K562 (cell line): Measurements from ENCODE around the gene RC3H2. TPM values are rescaled to one million over a fixed set of nuclear protein-coding genes. Genes with fewer than 3 reads are reported as not detected.

Source experiments
- ATAC-seq: fragments of 200-7000 bp; cut with Tn5 transposase; 3 replicates; pipeline ENCODE4 v1.9.1; 2020; ENCODE audit warnings: moderate library complexity
- BruUV-seq: library from RNA; stranded (reverse); fragments of 400-500 nt; replicated peaks from 2 replicates; lab custom pipeline; 2021; lab: Mats Ljungman, UMichigan
- CTCF ChIA-PET: fragments of 300-600 bp; formaldehyde crosslinking; extraction: SDS; loops from one replicate; lab custom pipeline; 2021; ENCODE audit warnings: low intra/inter-chr PET ratio; lab: Yijun Ruan, JAX
- POLR2A ChIA-PET: fragments of 300-600, 350-650 bp; sonication (Branson Sonifier 250); formaldehyde crosslinking; extraction: SDS; loops from one replicate; lab custom pipeline; 2021; ENCODE audit warnings: antibody characterized with exemption, inconsistent platforms; lab: Yijun Ruan, JAX
- DNase-seq, 4 experiments: peaks; one replicate each; pipeline versions ENCODE4 v3.0.0 to v3.0.0-alpha.2; 2011 to 2018; ENCODE audit warnings: low spot score in 3 of 4, mixed read lengths in 3 of 4; ENCODE audit errors: extremely low read depth in 1 of 4
- FAIRE-seq: peaks from 2 replicates; lab custom pipeline; 2011; peaks lifted over from hg19 to GRCh38; lab: Jason Lieb, UNC
- H2AFZ ChIP-seq: 2 replicates; pipeline ENCODE4 v1.6.0; 2011; ENCODE audit warnings: low read depth, low read length, control low read depth, inconsistent platforms
- H3K27ac ChIP-seq: fragments of 200-600 bp; 3 replicates; pipeline ENCODE4 v1.8.0; 2011; ENCODE audit warnings: low read depth, mild to moderate bottlenecking, control low read depth, inconsistent platforms, low read length, moderate library complexity, mixed read lengths; ENCODE audit errors: extremely low read depth
- H3K27me3 ChIP-seq, 2 experiments: fragments of 300-600 bp in 1 of 2; 2 replicates in 1 of 2; 3 replicates in 1 of 2; pipeline versions ENCODE4 v1.6.0 to v1.8.0; 2011; ENCODE audit warnings: inconsistent platforms in 2 of 2, low read length in 2 of 2, mild to moderate bottlenecking in 1 of 2, mixed read lengths in 1 of 2, moderate library complexity in 1 of 2; ENCODE audit not compliant: control insufficient read depth in 2 of 2, insufficient read depth in 2 of 2
- H3K36me3 ChIP-seq: fragments of 300-600 bp; 3 replicates; pipeline ENCODE4 v1.8.0; 2011; ENCODE audit warnings: mild to moderate bottlenecking, low read length, inconsistent platforms; ENCODE audit not compliant: control insufficient read depth, insufficient read depth
- H3K4me1 ChIP-seq, 2 experiments: fragments of 200-600 bp in 1 of 2; replicated peaks in 1 of 2; 2 replicates in 1 of 2; 3 replicates in 1 of 2; pipeline versions ENCODE4 v1.5.1 to v1.8.0; 2011; ENCODE audit warnings: inconsistent platforms in 2 of 2, low read length in 2 of 2, mild to moderate bottlenecking in 1 of 2, mixed read lengths in 1 of 2, moderate library complexity in 1 of 2; ENCODE audit not compliant: control insufficient read depth in 2 of 2, insufficient read depth in 2 of 2
- H3K4me2 ChIP-seq: 2 replicates; pipeline ENCODE4 v1.6.1; 2011; ENCODE audit warnings: low read length, control low read depth, inconsistent platforms, mixed read lengths; ENCODE audit not compliant: insufficient read depth
- H3K4me3 ChIP-seq: fragments of 200-600 bp; sonication (generic), shearing (Covaris generic); 2 replicates; pipeline ENCODE4 v1.5.1; 2016; ENCODE audit warnings: control low read depth, inconsistent platforms
- H3K79me2 ChIP-seq: fragments of 200-600 bp; 3 replicates; pipeline ENCODE4 v1.8.0; 2011; ENCODE audit warnings: low read length, inconsistent platforms; ENCODE audit not compliant: control insufficient read depth, insufficient read depth
- H3K9ac ChIP-seq, 2 experiments: 2 replicates each; pipeline versions ENCODE4 v1.6.0 to v1.6.1; 2011; ENCODE audit warnings: low read depth in 2 of 2, low read length in 2 of 2, control low read depth in 1 of 2, inconsistent platforms in 1 of 2, mild to moderate bottlenecking in 1 of 2, mixed read lengths in 1 of 2; ENCODE audit not compliant: insufficient read depth in 1 of 2
- H3K9me1 ChIP-seq: one replicate; pipeline ENCODE4 v1.6.0; 2011; ENCODE audit warnings: inconsistent platforms, mild to moderate bottlenecking, low read length, moderate library complexity; ENCODE audit not compliant: control insufficient read depth, insufficient read depth
- H3K9me3 ChIP-seq: replicated peaks from 2 replicates; pipeline ENCODE4 v1.5.1; 2011; ENCODE audit warnings: low read depth, low read length, inconsistent platforms; ENCODE audit not compliant: control insufficient read depth, insufficient read depth
- H4K20me1 ChIP-seq: replicated peaks from 2 replicates; pipeline ENCODE4 v1.6.1; 2011; ENCODE audit warnings: low read length, inconsistent platforms, mixed read lengths; ENCODE audit not compliant: control insufficient read depth, insufficient read depth
- E2F8 ChIP-seq: fragments of 450-650 bp; IDR thresholded peaks from 2 replicates; pipeline ENCODE4 v1.7.1; 2018; ENCODE audit warnings: mild to moderate bottlenecking, low read depth; ENCODE audit not compliant: partially characterized antibody
- JUND ChIP-seq, 2 experiments: IDR thresholded peaks; 2 replicates in 1 of 2; 3 replicates in 1 of 2; pipeline ENCODE4 v1.6.1; 2011; ENCODE audit warnings: borderline replicate concordance in 2 of 2, low read depth in 2 of 2, low read length in 2 of 2, improper control_type of control experiment in 1 of 2, missing biosample characterization in 1 of 2, missing genetic modification characterization in 1 of 2, missing genetic modification reagents in 1 of 2
- MECOM ChIP-seq: fragments of 250-450 bp; sonication (Bioruptor Pico); IDR thresholded peaks from 2 replicates; pipeline ENCODE4 v1.8.0; 2022; ENCODE audit warnings: inconsistent platforms
- NR2C2 ChIP-seq, 2 experiments: fragments of 200-800 bp in 1 of 2; sonication (Bioruptor generic) in 1 of 2; sonication (generic) in 1 of 2; formaldehyde crosslinking in 1 of 2; IDR thresholded peaks; 2 replicates each; pipeline versions ENCODE4 v1.6.1 to v1.8.0; 2016 to 2022; ENCODE audit warnings: mild to moderate bottlenecking in 1 of 2, missing compliant biosample characterization in 1 of 2, missing genetic modification characterization in 1 of 2, missing genetic modification reagents in 1 of 2
- NR3C1 ChIP-seq: sonication (generic); formaldehyde crosslinking; IDR thresholded peaks from 2 replicates; pipeline ENCODE4 v1.8.1; 2022; ENCODE audit warnings: missing genetic modification reagents
- TEAD4 ChIP-seq, 2 experiments: sonication (generic) in 1 of 2; formaldehyde crosslinking in 1 of 2; IDR thresholded peaks; 2 replicates each; pipeline versions ENCODE4 v1.6.1 to v1.8.0; 2012 to 2022; ENCODE audit warnings: borderline replicate concordance in 1 of 2, inconsistent platforms in 1 of 2, low read length in 1 of 2, mild to moderate bottlenecking in 1 of 2, missing genetic modification reagents in 1 of 2
- WGBS: fragments of 100-300 bp; shearing (Covaris generic); methylation state at CpG from one replicate; pipeline ENCODE4 v1.1.6; 2016; ENCODE audit warnings: low coverage, mixed read lengths; ENCODE audit not compliant: insufficient coverage; ENCODE audit errors: missing lambda C conversion rate; 5-methylcytosine and 5-hydroxymethylcytosine counted together
- in situ Hi-C: fragments of 300-500 bp; cut with MboI; formaldehyde crosslinking; loops from 4 replicates; pipeline ENCODE4 v1.15.0; 2018; ENCODE audit warnings: inconsistent platforms, mixed read lengths
- intact Hi-C: fragments of 100-400 bp; cut with micrococcal nuclease; formaldehyde crosslinking; loops from 2 replicates; pipeline ENCODE4 v1.14.2; 2022
- polyA plus RNA-seq, 8 experiments: library from polyadenylated mRNA; depleted of rRNA in 4 of 8; stranded (reverse) in 5 of 8; unstranded in 3 of 8; fragments of >200 nt; fragmentation: Nextera tagmentation in 2 of 8; fragmentation: Illumina TruSeq in 1 of 8; extraction: Ambion mirVana in 2 of 8; extraction: Trizol in 1 of 8; gene quantifications; 2 replicates each; pipeline versions ENCODE4 v1.2.1 to v1.2.3, GENCODE V29; 2011 to 2014; ENCODE audit warnings: inconsistent platforms in 1 of 8, missing spikeins in 1 of 8
- total RNA-seq, 7 experiments: library from RNA; depleted of rRNA in 6 of 7; stranded (reverse); fragments of >200 nt in 6 of 7; fragmentation: Illumina TruSeq in 2 of 7; extraction: Trizol in 2 of 7; gene quantifications; 2 replicates each; pipeline versions ENCODE4 v1.2.1 to v1.2.3, GENCODE V29; 2011 to 2021; ENCODE audit warnings: low replicate concordance in 1 of 7

Gene RC3H2
- total and polyA plus RNA-seq, 9 of the 15 experiments (the other 6 are each of a cell fraction or from before 2014, with no cell fraction given) = 5.6 to 35.4 (median 18.6) TPM

GRCh38 chr9:122819326-122819725 lies 85.8 kb downstream of the RC3H2 start:
- H3K9me1 ChIP-seq = no peaks in the 10 kb centered on the region

More at GRCh38 chr9:122819326-122819725, 85.8 kb downstream of the RC3H2 start:
- no peak for ATAC-seq
- no peak for FAIRE-seq
- H3K79me2 ChIP-seq = peaks cover 8% of the 10 kb centered on the region; the same call in 1 of the 3 replicates
- 0 out of 2 replicates have a peak, but pooled peaks cover 5% of the 10 kb centered on the region for H4K20me1 ChIP-seq
- H3K9me3 ChIP-seq = no peaks in the 10 kb centered on the region
- no peak for TF ChIP-seq NR3C1 (CRISPR knock-in tag)
- TF ChIP-seq JUND (IDR thresholded peaks at IDR 0.05; ENCODE audit: borderline replicate concordance, low read depth, low read length) = no peak
- no peak for TF ChIP-seq JUND (tag; IDR thresholded peaks at IDR 0.05; ENCODE audit: borderline replicate concordance, low read depth, low read length)
- no peak for TF ChIP-seq E2F8
- no peak for TF ChIP-seq NR2C2 (CRISPR knock-in tag; IDR thresholded peaks at IDR 0.05)
- TF ChIP-seq NR2C2 (tag; IDR thresholded peaks at IDR 0.05) = no peak
- no peak for TF ChIP-seq MECOM (CRISPR knock-in tag)
- TF ChIP-seq TEAD4 (IDR thresholded peaks at IDR 0.05; ENCODE audit: low read length) = no peak
- no peak for TF ChIP-seq TEAD4 (CRISPR knock-in tag; IDR thresholded peaks at IDR 0.05; ENCODE audit: borderline replicate concordance)
- peaks cover 7 to 9% of the 10 kb centered on the region in 2 experiments; a peak in 4 of 5 replicates for H3K4me1 ChIP-seq
- in situ Hi-C loops (loop anchor here (10.0 kb wide), 1 partner anchor 695 kb away; no protein-coding TSS in a partner anchor), intact Hi-C loops (no loop called here)
- peaks cover 57% of the 10 kb centered on the region for H3K36me3 ChIP-seq
- 68% methylated on average over 3 of the region's 3 CpGs for WGBS
- H3K4me2 ChIP-seq = no peak overlapping the region
- no peak for DNase-seq
- no TSS peak for BruUV-seq
- no peak overlapping the region for H3K27ac ChIP-seq
- H2AFZ ChIP-seq = no peak overlapping the region
- no peaks in the 10 kb centered on the region for H3K27me3 ChIP-seq
- H3K9ac ChIP-seq = no peak overlapping the region
- ChIA-PET CTCF (no interaction called here), POLR2A (interaction anchor here (0.6 to 0.7 kb wide), 2 partner anchors 706 to 772 kb away, joined by 3 to 7 read pairs; no protein-coding TSS in a partner anchor)
- no peak overlapping the region for H3K4me3 ChIP-seq
